KMS-11 (cell line): ENCODE results near the gene IFT80.

Experiments used
- H2AFZ ChIP-seq: fragments of 200-600 bp; sonication (generic); 2 replicates; pipeline ENCODE4 v1.6.1; 2016; ENCODE audit warnings: antibody characterized with exemption, mixed run types, low read depth
- H3K27ac ChIP-seq: fragments of 200-600 bp; sonication (generic); 2 replicates; pipeline ENCODE4 v1.6.1; 2016; ENCODE audit warnings: mild to moderate bottlenecking, mixed run types
- H3K27me3 ChIP-seq: fragments of 200-600 bp; sonication (generic); 2 replicates; pipeline ENCODE4 v1.6.1; 2017; ENCODE audit warnings: mild to moderate bottlenecking, low read depth, mixed run types, moderate library complexity; ENCODE audit not compliant: insufficient read depth
- H3K36me3 ChIP-seq: fragments of 200-600 bp; sonication (generic); 2 replicates; pipeline ENCODE4 v1.6.1; 2017; ENCODE audit warnings: mild to moderate bottlenecking, mixed run types; ENCODE audit not compliant: insufficient read depth
- H3K4me1 ChIP-seq: fragments of 200-600 bp; sonication (generic); 2 replicates; pipeline ENCODE4 v1.6.1; 2016; ENCODE audit warnings: mild to moderate bottlenecking, low read depth, mixed run types; ENCODE audit not compliant: poor library complexity, severe bottlenecking
- H3K4me2 ChIP-seq: fragments of 200-600 bp; sonication (generic); 2 replicates; pipeline ENCODE4 v1.7.0; 2016; ENCODE audit warnings: mild to moderate bottlenecking, mixed run types
- H3K4me3 ChIP-seq: fragments of 200-600 bp; sonication (generic); IDR thresholded peaks from 2 replicates; pipeline ENCODE4 v1.6.1; 2017; ENCODE audit warnings: low read depth, low read length, mixed read lengths; ENCODE audit not compliant: insufficient read depth
- H3K79me2 ChIP-seq: fragments of 200-600 bp; sonication (generic); 2 replicates; pipeline ENCODE4 v1.6.1; 2016; ENCODE audit warnings: low read depth, mixed run types; ENCODE audit not compliant: insufficient read depth
- H3K9ac ChIP-seq: fragments of 200-600 bp; sonication (generic); 2 replicates; pipeline ENCODE4 v1.6.1; 2016; ENCODE audit warnings: mild to moderate bottlenecking, mixed run types
- H4K20me1 ChIP-seq: fragments of 200-600 bp; sonication (generic); 2 replicates; pipeline ENCODE4 v1.6.1; 2016; ENCODE audit warnings: mild to moderate bottlenecking, mixed run types; ENCODE audit not compliant: insufficient read depth
- TF ChIP-seq, protein P1 (sequence below): fragments of 200-600 bp; sonication (generic); conservative IDR thresholded peaks from 2 replicates; pipeline ENCODE4 v1.6.1; 2017; ENCODE audit warnings: low read depth, mild to moderate bottlenecking, antibody characterized with exemption, low read length, moderate library complexity, mixed read lengths

The IFT80 gene

DNA sequence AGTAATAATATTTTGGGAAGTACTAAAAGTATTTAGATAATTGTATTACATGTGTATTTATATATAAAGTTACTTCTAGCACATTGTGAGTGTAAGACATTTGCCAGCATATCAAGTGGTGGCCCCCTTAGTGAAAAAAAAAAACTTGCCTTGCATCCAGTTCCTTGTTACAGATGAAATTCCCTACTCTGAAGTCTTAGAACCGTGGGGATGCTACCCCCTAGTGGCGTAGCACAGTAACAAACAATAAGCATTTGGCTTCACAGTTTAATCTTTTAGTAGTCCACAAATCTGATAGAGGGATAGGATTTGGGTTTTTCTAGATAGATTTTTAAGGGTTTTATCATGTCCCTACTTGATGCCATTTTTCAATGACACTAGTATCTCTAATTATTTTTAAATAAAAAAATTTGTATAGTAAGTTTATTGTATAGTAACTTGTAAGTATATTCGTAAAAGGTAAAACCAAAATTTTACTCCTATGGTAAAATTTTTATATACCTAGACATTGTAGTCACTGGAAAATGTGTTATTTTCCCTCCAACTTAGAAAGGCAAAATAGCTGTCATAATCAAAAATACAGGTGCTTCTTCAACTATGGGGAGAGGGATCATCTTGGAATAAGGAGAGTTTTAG, 14.7 kb upstream of the IFT80 start:
- TF ChIP-seq, protein P1, sequence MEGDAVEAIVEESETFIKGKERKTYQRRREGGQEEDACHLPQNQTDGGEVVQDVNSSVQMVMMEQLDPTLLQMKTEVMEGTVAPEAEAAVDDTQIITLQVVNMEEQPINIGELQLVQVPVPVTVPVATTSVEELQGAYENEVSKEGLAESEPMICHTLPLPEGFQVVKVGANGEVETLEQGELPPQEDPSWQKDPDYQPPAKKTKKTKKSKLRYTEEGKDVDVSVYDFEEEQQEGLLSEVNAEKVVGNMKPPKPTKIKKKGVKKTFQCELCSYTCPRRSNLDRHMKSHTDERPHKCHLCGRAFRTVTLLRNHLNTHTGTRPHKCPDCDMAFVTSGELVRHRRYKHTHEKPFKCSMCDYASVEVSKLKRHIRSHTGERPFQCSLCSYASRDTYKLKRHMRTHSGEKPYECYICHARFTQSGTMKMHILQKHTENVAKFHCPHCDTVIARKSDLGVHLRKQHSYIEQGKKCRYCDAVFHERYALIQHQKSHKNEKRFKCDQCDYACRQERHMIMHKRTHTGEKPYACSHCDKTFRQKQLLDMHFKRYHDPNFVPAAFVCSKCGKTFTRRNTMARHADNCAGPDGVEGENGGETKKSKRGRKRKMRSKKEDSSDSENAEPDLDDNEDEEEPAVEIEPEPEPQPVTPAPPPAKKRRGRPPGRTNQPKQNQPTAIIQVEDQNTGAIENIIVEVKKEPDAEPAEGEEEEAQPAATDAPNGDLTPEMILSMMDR: peak; percentile 86
- Histone ChIP-seq H3K27me3 (no peaks in the 10 kb centered on the region), H2AFZ (no peak overlapping the region), H3K27ac (peak overlapping the region; percentile 15; the same call in 1 of the 2 replicates), H4K20me1 (peaks cover 38% of the 10 kb centered on the region; the same call in 1 of the 2 replicates), H3K36me3 (peaks cover 60% of the 10 kb centered on the region), H3K4me2 (no peak overlapping the region), H3K4me3 (no peak overlapping the region), H3K4me1 (peaks cover 94% of the 10 kb centered on the region), H3K9ac (no peak overlapping the region), H3K79me2 (peaks cover 94% of the 10 kb centered on the region)

DNA sequence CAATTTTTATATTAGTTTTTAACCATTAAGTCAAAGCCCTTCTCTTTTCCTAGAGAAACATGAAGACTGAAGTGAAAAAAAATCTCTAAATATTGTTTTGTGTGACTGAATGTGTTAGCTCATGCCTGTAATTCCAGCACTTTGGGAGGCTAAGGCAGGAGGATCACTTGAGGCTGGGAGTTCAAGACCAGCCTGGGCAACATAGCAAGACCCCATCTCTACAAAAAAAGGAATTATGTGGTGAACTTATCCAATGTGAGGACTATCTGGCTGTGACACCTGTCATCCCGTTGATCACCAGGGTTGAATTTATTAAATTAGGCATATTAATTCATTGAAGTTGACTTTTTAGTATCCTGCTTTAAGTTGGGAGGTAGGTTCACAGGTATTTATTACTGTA, 13.5 kb upstream of the IFT80 start:
- H3K9ac ChIP-seq: no peak overlapping the region
- H3K27me3 ChIP-seq: no peaks in the 10 kb centered on the region
- H3K36me3 ChIP-seq: peaks cover 62% of the 10 kb centered on the region
- no peak overlapping the region for H2AFZ ChIP-seq
- peaks cover 95% of the 10 kb centered on the region for H3K79me2 ChIP-seq
- TF ChIP-seq, protein P1: no peak
- no peak overlapping the region for H3K4me3 ChIP-seq
- H3K4me1 ChIP-seq: peaks cover 96% of the 10 kb centered on the region
- H4K20me1 ChIP-seq: peaks cover 40% of the 10 kb centered on the region; the same call in 1 of the 2 replicates
- peak overlapping the region; percentile 15; the same call in 1 of the 2 replicates for H3K27ac ChIP-seq
- H3K4me2 ChIP-seq: no peak overlapping the region

DNA sequence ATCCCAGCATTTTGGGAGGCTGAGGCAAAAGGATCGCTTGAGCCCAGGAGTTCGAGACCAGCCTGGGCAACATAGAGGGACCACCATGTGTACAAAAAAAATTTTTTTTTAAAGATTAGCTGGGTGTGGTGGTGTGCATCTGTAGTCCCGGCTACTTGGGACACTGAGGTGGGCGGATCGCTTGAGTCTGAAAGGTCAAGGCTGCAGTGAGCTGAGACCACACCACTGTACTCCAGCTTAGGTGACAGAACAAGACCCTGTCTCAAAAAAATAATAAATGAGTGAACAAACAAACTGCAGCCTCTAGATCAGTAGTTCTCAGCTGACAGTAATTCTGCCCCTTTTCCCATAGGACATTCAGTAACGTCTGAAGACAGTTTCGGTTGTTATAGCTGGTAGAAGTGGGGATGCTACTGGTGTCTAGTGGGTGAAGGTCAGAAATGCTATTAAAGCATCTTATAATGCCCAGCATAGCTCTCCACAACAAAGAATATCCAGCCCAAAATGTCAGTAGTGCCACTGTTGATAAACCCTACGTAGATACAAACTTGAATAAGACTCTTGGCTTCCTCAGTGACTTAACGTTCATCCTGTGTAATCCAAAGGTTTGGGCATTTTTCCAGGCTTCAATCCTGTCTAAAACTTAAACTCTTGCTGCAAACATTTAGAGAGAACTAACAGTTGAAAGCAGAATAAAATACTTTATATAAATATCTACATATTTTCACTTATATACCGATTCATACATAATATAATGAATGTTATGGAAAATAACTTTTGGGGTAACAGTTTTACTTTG, 11.0 kb upstream of the IFT80 start:
- Histone ChIP-seq H3K4me3 (no peak overlapping the region), H4K20me1 (peaks cover 41% of the 10 kb centered on the region; the same call in 1 of the 2 replicates), H3K4me1 (peaks cover 96% of the 10 kb centered on the region), H3K36me3 (peaks cover 62% of the 10 kb centered on the region), H2AFZ (no peak overlapping the region), H3K9ac (no peak overlapping the region), H3K27ac (no peak overlapping the region; the same call in 1 of the 2 replicates), H3K4me2 (peak overlapping the region; percentile 6; the same call in 1 of the 2 replicates), H3K79me2 (peaks cover 95% of the 10 kb centered on the region), H3K27me3 (no peaks in the 10 kb centered on the region)
- TF ChIP-seq, protein P1: no peak

DNA sequence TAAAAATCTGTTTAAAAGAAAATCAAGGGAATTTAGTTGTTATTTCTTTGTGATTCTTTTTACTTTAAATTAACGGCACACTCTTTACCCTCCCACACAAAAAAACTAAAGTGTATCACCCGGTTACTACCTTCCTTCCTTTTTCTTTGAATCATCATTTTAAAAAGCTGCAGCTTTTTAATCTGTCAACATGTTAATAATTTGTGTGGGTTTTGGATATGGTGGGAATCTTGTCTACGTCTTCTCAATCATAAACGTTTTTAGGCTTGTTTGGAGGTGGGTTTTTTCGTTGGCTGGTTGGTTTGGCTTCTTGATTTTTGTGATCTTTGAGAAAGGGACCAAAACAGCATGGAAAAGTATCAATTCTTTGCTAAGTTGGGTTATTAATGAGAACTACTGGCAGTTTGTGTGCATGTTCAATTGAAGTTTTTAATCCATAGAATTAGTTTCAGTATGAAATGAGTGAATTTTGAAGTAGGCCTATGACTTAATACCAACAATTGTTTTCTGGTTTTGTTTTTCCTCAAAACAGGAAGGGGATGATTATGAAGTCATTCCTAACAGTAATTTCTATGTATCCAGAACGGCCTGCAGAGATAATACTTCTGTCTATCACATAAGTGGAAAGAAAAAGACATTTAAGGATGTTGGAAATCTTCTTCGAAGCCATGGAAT, 4.9 kb upstream of the IFT80 start:
- H2AFZ ChIP-seq: no peak overlapping the region
- H3K4me1 ChIP-seq: peaks cover 50% of the 10 kb centered on the region
- H3K27ac ChIP-seq: peak overlapping the region; percentile 99
- TF ChIP-seq, protein P1: no peak
- H3K4me3 ChIP-seq: no peak overlapping the region
- peaks cover 59% of the 10 kb centered on the region for H3K36me3 ChIP-seq
- peaks cover 97% of the 10 kb centered on the region for H3K79me2 ChIP-seq
- H3K4me2 ChIP-seq: peak overlapping the region; percentile 95
- H3K27me3 ChIP-seq: no peaks in the 10 kb centered on the region
- H3K9ac ChIP-seq: peak overlapping the region; percentile 99
- peaks cover 52% of the 10 kb centered on the region for H4K20me1 ChIP-seq
